ENCODE data around the gene ERGIC3. TPM values are rescaled to one million over a fixed set of nuclear protein-coding genes. Genes with fewer than 3 reads are reported as not detected.

Gene ERGIC3
- polyA plus RNA-seq, 1 of the 3 experiments (the other 2 are of a cell fraction), result 661 TPM

DNA sequence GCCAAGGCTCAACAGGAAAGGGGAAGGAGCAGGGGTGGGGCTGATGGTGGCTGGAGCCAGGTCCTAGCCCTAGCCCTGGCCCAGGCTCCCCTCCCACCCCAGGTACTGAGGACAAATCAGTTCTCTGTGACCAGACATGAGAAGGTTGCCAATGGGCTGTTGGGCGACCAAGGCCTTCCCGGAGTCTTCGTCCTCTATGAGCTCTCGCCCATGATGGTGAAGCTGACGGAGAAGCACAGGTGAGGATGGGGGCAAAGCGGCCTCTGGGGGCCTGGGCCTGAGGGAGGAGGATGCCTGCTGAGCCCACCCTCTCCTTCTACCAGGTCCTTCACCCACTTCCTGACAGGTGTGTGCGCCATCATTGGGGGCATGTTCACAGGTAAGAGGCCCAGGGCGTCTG is 15.0 kb downstream of the ERGIC3 start:
- TF ChIP-seq FOSL2 (IDR thresholded peaks at IDR 0.05; ENCODE audit: borderline replicate concordance, low read depth) (no peak), MEF2A (IDR thresholded peaks at IDR 0.05; ENCODE audit: borderline replicate concordance, low read depth) (no peak), SMC3 (IDR thresholded peaks at IDR 0.05; ENCODE audit: low read depth, low read length) (no peak)
- no peak for DNase-seq
- Histone ChIP-seq H3K9me2 (no peaks in the 10 kb centered on the region), H3K27me3 (ENCODE audit: insufficient read depth) (no peaks in the 10 kb centered on the region), H3F3A (replicated peaks; ENCODE audit: insufficient read depth) (peaks cover 5% of the 10 kb centered on the region), H4K20me1 (ENCODE audit: insufficient read depth) (no peaks in the 10 kb centered on the region), H3K9me3 (no peaks in the 10 kb centered on the region), H2AFZ (ENCODE audit: low read depth) (no peak overlapping the region), H3K9ac (no peak overlapping the region), H3K4me2 (no peak overlapping the region), H3K4me1 (ENCODE audit: control insufficient read depth in 1 of 2, insufficient read depth in 2 of 2, low read depth in 1 of 2, low read length in 1 of 2) (no peaks in the 10 kb centered on the region; a peak in 1 of 4 replicates), H3K36me3 (replicated peaks in 1 of 2; ENCODE audit: control insufficient read depth in 1 of 2, insufficient read depth in 2 of 2, low read length in 1 of 2) (peaks cover 0 to 46% of the 10 kb centered on the region in 2 experiments), H3K27ac (ENCODE audit: low read depth in 2 of 2, low read length in 1 of 2) (no peak overlapping the region), H3K79me2 (ENCODE audit: insufficient read depth) (no peaks in the 10 kb centered on the region), H3K4me3 (ENCODE audit: low read depth in 2 of 2, low read length in 1 of 2) (no peak overlapping the region)
- WGBS (ENCODE audit: low lambda C conversion rate), result 100% methylated on average over 7 of the region's 8 CpGs
- CTCF ChIA-PET, result no interaction called here
- POLR2A ChIA-PET, result no interaction called here

DNA sequence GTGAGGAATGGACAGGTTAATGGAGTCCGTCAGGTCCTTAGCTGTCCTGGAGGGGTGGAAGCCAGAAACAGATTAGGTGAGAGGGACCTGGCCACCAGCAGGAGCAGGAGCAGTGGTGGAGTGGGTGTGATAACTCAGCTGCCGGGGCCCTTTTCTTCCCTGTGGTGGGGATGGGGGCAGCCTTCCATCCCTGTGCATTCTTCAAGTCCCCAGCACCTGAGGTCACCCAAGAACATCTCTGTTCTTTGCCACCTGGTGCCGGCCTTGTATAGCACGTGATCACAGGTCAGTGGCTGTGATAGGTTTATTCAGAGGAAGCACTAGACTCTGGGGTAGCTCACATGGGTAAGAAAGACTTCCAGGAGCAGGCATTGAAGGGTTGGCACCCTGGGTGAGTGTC is 16.6 kb downstream of the ERGIC3 start:
- CTCF ChIA-PET, result interaction anchor here (1.3 kb wide), 1 partner anchor 61 kb away, joined by 3 read pairs; no protein-coding TSS in a partner anchor
- Histone ChIP-seq H3K4me3 (ENCODE audit: low read depth in 2 of 2, low read length in 1 of 2) (no peak overlapping the region), H4K20me1 (ENCODE audit: insufficient read depth) (no peaks in the 10 kb centered on the region), H3K36me3 (replicated peaks in 1 of 2; ENCODE audit: control insufficient read depth in 1 of 2, insufficient read depth in 2 of 2, low read length in 1 of 2) (peaks cover 0 to 38% of the 10 kb centered on the region in 2 experiments), H3K27me3 (ENCODE audit: insufficient read depth) (no peaks in the 10 kb centered on the region), H3K9me3 (no peaks in the 10 kb centered on the region), H2AFZ (ENCODE audit: low read depth) (no peak overlapping the region), H3K9me2 (no peaks in the 10 kb centered on the region), H3K27ac (ENCODE audit: low read depth in 2 of 2, low read length in 1 of 2) (no peak overlapping the region), H3K79me2 (ENCODE audit: insufficient read depth) (no peaks in the 10 kb centered on the region), H3F3A (replicated peaks; ENCODE audit: insufficient read depth) (peaks cover 5% of the 10 kb centered on the region), H3K4me2 (no peak overlapping the region), H3K9ac (no peak overlapping the region), H3K4me1 (ENCODE audit: control insufficient read depth in 1 of 2, insufficient read depth in 2 of 2, low read depth in 1 of 2, low read length in 1 of 2) (no peaks in the 10 kb centered on the region; a peak in 1 of 4 replicates)
- POLR2A ChIA-PET, result no interaction called here
- TF ChIP-seq RFX5 (IDR thresholded peaks at IDR 0.05; ENCODE audit: low read length), result no peak
- TF ChIP-seq YY1 (IDR thresholded peaks at IDR 0.05; ENCODE audit: low read depth), result no peak
- no peak for TF ChIP-seq GATA2 (CRISPR knock-in tag; IDR thresholded peaks at IDR 0.05)
- no peak for TF ChIP-seq POLR2AphosphoS5 (IDR thresholded peaks at IDR 0.05; ENCODE audit: low read depth, low read length)
- TF ChIP-seq TCF12 (IDR thresholded peaks at IDR 0.05), result no peak
- TF ChIP-seq, protein P1, sequence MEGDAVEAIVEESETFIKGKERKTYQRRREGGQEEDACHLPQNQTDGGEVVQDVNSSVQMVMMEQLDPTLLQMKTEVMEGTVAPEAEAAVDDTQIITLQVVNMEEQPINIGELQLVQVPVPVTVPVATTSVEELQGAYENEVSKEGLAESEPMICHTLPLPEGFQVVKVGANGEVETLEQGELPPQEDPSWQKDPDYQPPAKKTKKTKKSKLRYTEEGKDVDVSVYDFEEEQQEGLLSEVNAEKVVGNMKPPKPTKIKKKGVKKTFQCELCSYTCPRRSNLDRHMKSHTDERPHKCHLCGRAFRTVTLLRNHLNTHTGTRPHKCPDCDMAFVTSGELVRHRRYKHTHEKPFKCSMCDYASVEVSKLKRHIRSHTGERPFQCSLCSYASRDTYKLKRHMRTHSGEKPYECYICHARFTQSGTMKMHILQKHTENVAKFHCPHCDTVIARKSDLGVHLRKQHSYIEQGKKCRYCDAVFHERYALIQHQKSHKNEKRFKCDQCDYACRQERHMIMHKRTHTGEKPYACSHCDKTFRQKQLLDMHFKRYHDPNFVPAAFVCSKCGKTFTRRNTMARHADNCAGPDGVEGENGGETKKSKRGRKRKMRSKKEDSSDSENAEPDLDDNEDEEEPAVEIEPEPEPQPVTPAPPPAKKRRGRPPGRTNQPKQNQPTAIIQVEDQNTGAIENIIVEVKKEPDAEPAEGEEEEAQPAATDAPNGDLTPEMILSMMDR (IDR thresholded peaks at IDR 0.05), result no peak
- TF ChIP-seq FOXJ3 (CRISPR knock-in tag; IDR thresholded peaks at IDR 0.05), result no peak
- TF ChIP-seq, protein P2, sequence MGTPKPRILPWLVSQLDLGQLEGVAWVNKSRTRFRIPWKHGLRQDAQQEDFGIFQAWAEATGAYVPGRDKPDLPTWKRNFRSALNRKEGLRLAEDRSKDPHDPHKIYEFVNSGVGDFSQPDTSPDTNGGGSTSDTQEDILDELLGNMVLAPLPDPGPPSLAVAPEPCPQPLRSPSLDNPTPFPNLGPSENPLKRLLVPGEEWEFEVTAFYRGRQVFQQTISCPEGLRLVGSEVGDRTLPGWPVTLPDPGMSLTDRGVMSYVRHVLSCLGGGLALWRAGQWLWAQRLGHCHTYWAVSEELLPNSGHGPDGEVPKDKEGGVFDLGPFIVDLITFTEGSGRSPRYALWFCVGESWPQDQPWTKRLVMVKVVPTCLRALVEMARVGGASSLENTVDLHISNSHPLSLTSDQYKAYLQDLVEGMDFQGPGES (IDR thresholded peaks at IDR 0.05; ENCODE audit: low read depth, low read length), result no peak
- TF ChIP-seq RCOR1 (IDR thresholded peaks at IDR 0.05; ENCODE audit: low read length), result no peak
- no peak for TF ChIP-seq MXI1 (IDR thresholded peaks at IDR 0.05; ENCODE audit: low read depth, low read length)
- TF ChIP-seq EZH2phosphoT487 (IDR thresholded peaks at IDR 0.05; ENCODE audit: borderline replicate concordance, low read depth), result no peak
- no peak for TF ChIP-seq MEF2A (IDR thresholded peaks at IDR 0.05; ENCODE audit: borderline replicate concordance, low read depth)
- TF ChIP-seq, protein P3, sequence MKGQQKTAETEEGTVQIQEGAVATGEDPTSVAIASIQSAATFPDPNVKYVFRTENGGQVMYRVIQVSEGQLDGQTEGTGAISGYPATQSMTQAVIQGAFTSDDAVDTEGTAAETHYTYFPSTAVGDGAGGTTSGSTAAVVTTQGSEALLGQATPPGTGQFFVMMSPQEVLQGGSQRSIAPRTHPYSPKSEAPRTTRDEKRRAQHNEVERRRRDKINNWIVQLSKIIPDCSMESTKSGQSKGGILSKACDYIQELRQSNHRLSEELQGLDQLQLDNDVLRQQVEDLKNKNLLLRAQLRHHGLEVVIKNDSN (IDR thresholded peaks at IDR 0.05; ENCODE audit: borderline replicate concordance, low read depth), result no peak
- 96% methylated on average over 4 of the region's 4 CpGs for WGBS (ENCODE audit: low lambda C conversion rate)
- DNase-seq, result no peak
